ENCODE data around the gene CABYR.
A peak's percentile ranks its signal among the peaks of the same experiment; 100 is the strongest.
"Not testable (repeated sequence)": the region's sequence is repeated elsewhere in the genome, so short reads cannot be mapped to it uniquely, and the experiment has no call there.

CABYR gene

DNA sequence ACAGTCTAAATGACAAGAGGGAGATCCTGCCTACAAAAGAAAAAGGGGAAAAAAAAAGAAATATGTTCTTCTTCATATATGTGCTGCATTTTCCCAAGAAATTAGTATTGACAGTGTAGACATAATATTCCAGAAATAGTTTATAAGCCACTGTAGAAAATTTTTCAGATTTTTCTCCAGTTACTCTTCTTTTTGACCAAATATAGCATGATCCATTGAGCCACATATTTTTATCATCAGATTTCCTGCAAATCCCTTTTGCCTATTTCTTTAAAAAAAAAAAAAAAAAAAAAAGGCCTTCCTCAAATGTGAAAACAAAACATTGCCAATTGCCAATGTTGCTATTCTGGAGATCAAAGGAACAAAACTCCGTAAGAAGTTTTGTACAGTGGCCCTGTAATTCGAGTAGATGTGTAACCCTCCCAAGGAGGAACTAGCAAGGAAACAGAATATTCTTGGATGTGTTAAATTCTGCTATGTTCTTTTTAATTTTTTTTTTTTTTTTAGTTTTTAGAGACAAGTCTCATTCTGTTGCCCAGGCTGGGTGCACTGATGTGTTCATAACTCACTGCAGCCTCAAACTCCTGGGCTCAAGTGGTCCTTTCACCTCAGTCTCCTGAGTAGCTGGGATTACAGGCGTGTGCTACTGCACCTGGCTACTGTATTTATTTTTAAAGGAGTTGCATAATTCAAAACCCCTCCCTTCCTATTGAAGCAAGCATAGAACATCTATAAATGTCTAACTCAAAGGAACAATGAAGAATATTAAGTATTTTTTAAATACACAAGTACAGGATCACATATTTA lies 12.5 kb upstream of the CABYR start:
- intact Hi-C loops (cut with DNase I), result no loop called here
- DNase-seq, result no peak

DNA sequence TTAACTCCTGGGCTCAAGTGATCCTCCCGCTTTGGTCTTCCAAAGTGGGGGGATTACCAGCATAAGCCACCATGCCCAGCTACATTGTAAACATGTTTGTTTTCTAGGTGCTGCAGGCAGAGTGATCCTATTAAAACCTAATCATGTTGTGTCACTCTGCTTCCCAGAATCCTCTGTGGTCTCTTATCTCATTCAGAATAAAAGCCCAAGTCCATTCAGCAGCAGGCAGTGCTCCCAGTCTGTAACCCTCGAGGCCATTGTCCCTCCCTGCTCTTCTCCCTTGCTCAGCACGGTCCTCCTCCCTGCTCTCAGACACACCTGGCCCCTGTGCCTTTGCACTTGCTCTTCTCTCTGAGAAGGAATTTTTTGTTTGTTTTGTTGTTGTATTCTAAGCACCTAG lies 11.1 kb upstream of the CABYR start:
- DNase-seq, result no peak
- intact Hi-C loops (cut with DNase I), result no loop called here

DNA sequence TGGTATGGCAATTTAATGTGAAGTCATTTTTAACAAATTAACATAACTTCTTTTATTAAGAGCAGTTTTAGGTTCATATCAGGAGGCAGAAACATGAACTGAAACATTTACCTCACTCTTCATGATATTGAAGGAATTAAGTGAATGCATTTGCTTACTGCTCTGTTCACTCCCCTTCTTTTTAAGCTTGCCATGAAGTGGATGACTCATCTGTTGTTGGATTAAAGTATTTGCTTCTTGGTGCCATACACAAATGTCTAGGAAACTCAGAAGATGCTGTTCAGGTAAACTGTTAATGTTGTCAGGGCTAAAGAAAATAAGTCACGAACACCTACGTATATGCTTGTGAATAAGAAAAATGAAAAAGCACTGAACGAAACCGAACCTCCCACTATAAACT lies 10.2 kb upstream of the CABYR start:
- intact Hi-C loops (cut with DNase I), result no loop called here
- DNase-seq, result no peak

DNA sequence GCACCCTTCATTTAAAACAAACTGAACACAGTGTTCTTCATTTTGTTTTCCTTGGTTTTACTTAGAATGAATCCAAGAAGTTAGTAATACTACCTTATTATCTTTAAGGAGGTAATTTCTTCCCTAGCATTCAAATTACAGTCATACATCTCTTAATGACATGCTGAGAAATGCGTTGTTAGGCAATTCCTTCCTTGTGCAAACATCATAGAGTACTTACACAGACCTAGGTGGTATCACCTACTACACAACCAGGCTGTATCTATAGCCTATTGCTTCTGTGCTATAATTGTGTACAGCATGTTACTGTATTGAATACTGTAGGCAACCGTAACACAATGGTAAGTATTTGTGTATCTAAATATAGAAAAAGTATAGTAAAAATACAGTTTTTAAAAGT lies 8.4 kb upstream of the CABYR start:
- no peak for DNase-seq
- intact Hi-C loops (cut with DNase I), result no loop called here

DNA sequence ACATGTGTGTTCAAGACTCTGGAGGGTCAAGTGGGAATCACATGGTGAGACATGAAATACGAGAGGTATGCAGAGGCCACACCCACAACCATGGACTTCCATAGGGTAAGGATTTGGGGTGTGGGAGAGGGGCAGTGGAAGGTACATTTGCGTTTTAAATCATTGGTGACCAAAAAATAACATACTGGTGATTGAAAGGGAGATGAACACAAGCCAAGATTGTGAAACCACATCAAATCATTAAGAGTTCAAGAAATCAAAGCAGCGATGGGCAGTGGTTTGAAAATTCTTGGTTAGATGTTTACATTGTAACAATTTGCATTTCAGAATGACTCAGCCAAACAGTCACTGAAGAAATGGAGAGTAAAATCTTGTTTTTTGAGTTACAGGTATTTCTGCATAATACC lies 1.9 kb upstream of the CABYR start:
- intact Hi-C loops (cut with DNase I), result no loop called here
- DNase-seq, result no peak

DNA sequence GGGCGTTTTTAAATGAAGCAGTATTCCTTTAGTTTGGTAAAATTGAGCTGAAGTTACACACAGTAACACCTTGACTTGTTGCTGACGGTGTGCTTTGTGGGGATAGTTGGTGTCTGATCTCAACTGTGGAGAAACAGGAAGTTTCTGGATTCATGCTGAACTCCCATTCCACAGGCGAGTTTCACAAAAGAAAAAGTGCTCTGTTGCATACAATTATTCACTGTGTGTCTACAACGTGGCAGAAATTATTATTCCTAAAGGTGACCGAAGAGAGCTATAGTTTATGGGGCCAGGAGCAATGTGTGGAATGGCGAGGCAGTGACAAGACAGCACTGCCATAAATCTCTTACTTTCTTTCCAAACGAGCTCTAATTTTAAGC lies 463 bp upstream of the CABYR start:
- intact Hi-C loops (cut with DNase I), result no loop called here
- DNase-seq, result no peak

DNA sequence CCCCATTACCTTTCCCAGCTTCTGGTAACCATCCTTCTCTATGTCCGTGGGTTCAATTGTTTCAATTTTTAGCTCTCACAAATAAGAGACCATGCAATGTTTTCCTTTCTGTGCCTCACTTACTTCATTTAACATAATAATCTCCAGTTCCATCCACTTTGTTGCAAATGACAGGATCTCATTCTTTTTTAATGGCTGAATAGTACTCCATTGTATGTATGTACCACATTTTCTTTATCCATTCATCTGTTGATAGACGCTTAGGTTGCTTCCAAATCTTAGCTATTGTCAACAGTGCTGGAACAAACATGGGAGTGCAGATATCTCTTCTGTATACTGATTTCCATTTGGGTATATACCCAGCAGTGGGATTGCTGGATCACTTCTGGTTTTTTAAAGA lies 1.8 kb downstream of the CABYR start:
- intact Hi-C loops (cut with DNase I), result no loop called here

DNA sequence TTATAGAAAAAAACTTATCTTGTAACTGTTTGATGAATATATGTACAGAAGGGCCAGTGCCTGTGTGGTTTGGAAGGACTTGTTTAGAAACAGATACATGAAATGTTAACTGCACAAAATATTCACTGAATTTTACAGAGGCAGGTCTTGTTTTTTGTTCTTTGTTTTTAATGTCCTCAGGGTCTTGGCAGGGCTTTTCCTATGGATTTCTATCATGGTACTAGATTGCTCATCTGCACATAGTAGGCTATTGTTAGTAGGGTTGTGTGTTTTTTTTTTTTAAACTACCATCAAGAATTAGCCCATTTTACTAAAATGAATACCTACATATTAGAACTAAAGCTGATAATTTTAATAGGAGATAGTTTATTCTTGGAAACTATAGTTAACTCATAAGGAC lies 3.5 kb downstream of the CABYR start:
- intact Hi-C loops (cut with DNase I), result no loop called here
- no peak for DNase-seq

More for the DNA sequence above, 1.8 kb downstream of the CABYR start:
- no peak for DNase-seq

DNA sequence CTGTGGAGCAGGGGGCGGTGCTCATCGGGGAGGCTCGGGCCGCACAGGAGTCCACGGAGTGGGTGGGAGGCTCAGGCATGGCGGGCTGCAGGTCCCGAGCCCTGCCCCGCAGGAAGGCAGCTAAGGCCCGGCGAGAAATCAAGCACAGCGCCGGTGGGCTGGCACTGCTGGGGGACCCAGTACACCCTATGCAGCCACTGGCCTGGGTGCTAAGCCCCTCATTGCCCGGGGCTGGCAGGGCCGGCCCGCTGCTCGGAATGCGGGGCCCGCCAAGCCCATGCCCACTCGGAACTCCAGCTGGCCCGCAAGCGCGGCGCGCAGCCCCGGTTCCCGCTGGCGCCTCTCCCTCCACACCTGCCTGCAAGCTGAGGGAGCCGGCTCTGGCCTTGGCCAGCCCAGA lies 10.7 kb downstream of the CABYR start:
- DNase-seq; intact Hi-C loops (cut with DNase I): not testable (repeated sequence)

DNA sequence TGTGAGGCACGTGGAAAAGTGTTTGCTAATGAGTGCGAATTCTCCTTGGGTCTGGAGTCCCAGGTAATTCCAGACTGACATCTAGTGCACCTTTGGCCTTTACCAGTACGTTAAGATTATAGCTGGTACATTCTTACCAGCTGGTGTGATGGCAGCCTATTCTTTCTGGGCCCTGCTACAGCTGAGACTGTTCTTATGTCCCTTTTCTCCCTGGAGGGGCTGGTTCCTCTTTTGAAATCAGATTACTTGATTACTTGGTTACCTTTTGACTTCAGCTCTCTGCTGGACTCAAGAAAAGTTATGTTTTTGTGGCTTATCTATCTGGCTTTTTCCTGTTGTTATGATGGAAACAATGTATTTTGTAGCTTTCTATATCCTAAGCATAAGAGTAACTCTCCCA lies 14.5 kb downstream of the CABYR start:
- DNase-seq, result no peak
- intact Hi-C loops (cut with DNase I), result no loop called here

DNA sequence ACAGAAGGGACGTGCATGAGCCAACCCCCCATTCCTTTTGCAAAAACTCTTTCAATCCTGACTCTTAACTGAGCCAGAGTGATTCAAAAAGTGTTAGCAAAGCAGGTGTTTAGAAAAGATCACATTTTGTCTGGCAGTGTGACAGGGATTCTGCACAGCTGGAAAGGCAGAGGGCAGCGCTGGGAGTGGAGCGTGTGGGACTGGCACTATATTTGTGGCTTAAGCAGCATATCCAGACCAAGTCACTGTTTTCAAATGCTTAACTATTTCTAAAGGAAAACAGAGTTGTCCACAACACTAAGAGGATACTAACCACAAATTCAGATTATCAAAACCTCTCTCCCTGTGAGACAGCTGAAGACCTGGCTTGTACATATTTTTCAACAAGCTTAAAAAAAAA lies 19.0 kb downstream of the CABYR start:
- peak in 1 of 10 donors; percentile 76 for DNase-seq
- intact Hi-C loops (cut with DNase I), result no loop called here

DNA sequence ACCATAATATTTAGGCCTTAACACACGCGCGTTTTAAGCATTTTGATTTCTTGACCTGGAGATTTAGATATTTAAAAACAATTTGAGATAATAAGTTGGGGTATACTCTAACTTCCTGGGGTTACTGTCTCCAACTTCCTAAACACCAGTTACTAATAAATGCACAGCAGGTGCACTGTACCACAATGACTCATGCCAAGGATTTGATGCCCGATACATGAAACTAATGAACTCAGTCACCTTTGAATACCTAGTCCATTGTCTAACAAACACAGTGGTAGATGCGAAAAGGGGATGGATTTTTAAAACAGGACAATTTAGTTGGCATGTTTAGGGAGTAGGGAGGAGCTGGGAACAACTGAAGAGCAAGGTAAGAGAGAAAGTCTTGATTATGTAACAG lies 21.2 kb downstream of the CABYR start:
- intact Hi-C loops (cut with DNase I), result no loop called here
- DNase-seq, result no peak

DNA sequence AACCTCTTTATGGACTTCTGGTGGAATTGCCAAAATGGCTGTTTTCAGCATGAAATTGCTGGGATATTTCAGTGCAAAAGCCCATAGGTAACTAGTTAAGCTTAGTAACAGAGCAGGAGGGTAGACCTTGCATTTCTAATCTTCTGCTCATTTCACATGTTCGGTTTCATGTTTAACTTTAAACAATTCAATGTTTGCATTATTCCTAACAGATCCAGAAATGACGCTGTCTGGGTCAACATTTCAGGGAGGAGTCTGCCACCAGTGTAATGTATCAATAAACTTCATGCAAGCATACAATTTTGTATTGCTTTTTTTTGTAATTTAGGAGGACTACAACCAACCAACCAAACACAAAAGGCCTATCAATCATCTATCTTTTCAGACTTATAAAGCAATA lies 22.4 kb downstream of the CABYR start:
- intact Hi-C loops (cut with DNase I), result no loop called here

DNA sequence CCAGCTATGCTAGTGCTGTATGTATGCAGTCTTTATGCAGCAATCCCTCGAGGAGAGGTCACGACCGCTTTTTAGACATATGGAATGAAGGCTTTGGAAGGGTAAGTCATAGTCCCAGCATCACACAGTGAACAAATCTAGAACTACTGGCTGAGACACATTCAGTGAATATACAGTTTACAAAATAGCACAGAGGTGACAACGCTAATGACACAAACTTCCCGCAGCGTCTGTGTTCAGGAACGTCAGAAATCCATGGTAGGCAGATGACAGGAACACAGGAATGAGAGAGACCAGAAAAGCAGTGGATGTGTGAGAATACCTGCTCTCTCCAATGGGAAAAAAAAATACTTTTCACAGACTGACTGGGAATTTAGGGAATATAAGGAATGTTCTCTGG lies 29.6 kb downstream of the CABYR start:
- DNase-seq, result no peak
- intact Hi-C loops (cut with DNase I), result no loop called here

More for the DNA sequence above, 22.4 kb downstream of the CABYR start:
- no peak for DNase-seq

DNA sequence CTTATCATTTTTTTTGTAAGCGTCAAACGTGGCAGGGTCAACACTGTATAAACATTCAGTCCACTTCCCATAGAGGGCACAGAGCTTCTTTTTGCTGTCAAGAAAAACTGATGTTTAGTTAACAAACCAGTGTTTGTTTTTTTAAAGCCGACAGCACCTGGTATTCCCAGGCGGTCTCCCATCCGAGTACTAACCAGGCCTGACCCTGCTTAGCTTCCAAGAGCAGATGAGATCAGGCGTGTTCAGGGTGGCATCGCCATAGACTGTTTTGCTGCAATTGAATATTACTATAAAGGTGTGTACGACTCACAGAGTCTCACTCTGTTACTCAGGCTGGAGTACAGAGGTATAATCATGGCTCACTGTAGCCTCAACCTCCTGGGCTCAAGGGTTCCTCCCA lies 31.5 kb downstream of the CABYR start:
- no peak for DNase-seq
- intact Hi-C loops (cut with DNase I), result no loop called here

DNA sequence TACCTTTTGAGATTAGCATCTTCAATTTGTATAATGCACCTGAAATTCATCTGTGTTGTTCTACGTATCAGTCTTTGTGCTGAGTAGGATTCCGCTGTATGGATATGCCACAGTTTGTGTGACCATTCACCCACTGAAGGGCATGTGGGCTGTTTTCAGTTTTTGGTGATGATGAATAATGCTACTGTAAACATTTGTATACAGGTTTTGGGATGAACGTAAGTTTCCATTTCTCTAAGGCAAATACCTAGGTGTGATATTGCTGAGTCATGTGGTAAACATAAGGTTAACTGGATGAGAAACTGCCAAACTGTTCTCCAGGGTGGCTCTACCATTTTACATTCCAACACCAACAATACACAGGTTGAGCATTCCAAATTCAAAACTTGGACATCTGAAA lies 35.1 kb downstream of the CABYR start:
- intact Hi-C loops (cut with DNase I), result no loop called here
- DNase-seq, result no peak

DNA sequence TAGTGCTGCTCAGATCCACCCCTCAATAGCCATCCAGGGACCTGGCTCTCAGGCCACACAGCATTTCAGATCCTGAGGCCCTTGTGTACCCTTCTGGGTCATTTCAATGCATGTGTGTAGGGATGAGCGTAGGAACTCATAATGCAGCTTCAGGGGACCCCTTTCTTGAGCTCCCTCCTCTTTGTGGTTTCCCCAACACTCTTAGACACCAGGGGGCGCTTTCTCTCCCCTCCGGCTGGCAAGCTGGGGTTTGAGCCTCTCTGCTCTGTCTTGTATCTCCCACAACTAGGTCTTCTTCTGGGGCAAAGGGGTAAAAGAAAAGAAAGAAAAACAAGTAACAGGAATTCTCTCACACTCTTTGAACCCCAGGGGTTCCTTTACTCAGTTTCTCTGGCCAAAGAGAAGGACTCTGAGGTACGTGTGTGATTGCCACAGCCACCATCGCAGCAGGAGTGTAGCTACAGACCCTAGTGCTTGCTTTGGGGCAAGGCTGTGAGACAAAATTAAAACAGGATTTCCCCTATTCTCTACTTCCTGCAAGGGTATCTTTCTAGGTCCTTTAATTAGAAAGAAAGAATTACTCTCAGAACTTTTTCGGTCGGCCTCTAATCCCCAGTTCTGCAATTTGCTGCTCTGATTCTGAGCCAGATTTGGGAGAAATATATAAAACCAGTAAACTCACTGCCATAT lies 38.0 kb downstream of the CABYR start:
- intact Hi-C loops (cut with DNase I), result loop anchor here (2.0 kb wide), 2 partner anchors 38 to 94 kb away; no protein-coding TSS in a partner anchor
- peak in 8 of 10 donors; percentile 55 to 93 (median 82) for DNase-seq

DNA sequence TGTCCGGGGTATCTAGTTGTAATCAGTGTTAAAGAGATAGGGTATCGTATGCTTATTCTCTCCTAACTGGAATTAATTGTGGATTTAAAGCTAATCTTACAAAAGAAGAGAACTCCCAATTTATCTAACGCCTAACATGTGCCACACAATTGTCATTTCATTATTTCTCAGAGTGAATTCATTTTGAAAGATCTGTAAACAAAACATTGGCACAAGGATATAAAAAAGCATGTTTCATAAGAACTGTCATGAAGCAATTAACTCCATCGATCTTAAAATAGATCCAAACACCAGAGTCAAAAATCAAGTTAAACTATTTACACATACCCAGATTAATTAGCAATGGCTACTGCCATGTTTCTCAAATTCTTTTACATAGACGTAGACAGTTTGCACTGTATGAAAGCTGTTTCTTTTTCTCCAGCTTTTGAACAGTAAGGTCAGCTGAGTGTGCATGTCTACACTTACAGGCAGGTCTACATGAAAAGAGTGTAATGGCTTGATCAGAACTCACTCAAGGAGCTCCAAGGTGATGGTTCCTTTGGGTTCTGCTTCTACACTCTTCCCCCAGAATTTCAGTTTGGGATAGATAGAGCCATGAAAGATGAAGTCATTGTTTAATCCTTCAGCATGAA lies 38.8 kb downstream of the CABYR start:
- DNase-seq, result no peak
- intact Hi-C loops (cut with DNase I), result loop anchor here (2.0 kb wide), 2 partner anchors 37 to 93 kb away; no protein-coding TSS in a partner anchor

DNA sequence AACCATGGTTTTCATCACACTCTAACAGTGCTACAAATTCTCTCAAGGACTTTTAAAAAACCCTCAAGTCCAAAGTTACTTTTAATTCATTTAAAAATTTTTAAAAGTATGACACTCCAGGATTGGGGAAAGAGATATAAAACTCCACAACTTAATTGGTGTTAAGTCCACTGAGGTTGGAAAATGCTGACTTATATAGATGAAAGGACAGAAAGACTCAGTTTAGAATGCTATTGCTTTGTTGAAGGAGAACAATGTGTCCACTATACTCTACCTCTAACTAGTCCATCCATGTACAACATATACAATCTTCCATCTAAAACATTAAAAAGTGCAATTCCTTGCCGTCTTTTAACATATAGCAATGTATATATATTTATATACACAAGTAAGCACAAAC lies 41.2 kb downstream of the CABYR start:
- intact Hi-C loops (cut with DNase I), result no loop called here

DNA sequence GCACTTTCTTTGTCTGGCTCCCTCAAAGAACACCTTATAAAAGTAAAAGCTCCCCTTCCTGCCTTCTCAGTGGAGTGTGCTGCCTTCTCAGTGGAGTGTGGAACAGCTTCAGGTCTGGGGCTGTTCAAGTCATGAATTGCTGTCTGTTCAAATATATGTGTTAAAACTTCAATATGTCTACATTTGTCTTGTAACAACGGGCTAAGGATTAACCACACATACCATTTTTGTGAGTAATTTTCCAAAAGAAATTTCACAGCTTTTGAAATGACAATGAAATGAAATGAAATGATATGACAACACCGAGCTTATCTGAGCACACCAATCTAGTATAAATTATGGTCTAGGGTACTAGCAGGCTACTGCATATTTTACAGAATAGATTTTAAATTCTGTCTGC lies 42.9 kb downstream of the CABYR start:
- no peak for DNase-seq
- intact Hi-C loops (cut with DNase I), result no loop called here

More for the DNA sequence above, 41.2 kb downstream of the CABYR start:
- DNase-seq, result no peak

DNA sequence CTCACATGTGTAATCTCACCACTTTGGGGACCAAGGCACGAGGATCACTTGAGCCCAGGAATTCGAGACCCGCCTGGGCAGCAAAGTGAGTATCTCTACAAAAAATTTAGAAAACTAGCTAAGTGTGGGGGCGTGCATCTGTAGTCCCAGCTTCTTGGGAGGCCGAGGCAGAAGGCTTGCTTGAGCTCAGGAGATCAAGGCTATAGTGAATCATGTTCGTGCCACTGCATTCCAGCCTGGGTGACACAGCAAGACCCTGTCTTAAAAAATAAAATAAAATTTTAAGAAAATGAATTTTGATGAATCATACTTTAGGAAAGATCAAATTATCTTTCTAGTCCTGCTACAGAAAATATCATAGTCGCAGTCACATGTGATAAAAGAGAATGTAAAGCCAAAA lies 46.9 kb downstream of the CABYR start:
- intact Hi-C loops (cut with DNase I), result no loop called here
- DNase-seq, result no peak

DNA sequence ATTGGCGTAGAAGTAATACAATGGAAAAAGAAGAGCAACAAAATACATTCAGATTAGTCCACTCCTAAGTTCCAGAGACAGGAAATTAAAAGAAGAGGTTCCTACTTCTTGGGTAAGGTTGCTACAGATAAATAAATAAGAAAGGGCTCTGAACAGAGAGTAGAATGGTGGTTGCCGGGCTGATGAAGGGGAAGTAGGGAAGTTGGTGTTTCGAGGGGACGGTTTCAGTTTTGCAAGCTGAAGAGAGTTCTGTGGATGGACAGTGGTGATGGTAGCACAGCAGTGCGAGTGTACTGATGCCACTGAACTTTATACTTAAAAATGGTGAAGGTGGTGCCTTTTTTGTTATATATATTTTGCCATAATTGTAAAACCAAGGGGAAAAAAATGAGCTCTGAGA lies 48.2 kb downstream of the CABYR start:
- no peak for DNase-seq

More for the DNA sequence above, 48.2 kb downstream of the CABYR start:
- intact Hi-C loops (cut with DNase I), result no loop called here
